HuH-7 (cell line): Measurements from ENCODE around the gene EDEM2.
"Not testable (repeated sequence)": the region's sequence is repeated elsewhere in the genome, so short reads cannot be mapped to it uniquely, and the experiment has no call there.

Experiments
- DNase-seq: peaks from one replicate; pipeline ENCODE4 v3.0.0; 2011; ENCODE audit warnings: low spot score

The EDEM2 gene

DNA sequence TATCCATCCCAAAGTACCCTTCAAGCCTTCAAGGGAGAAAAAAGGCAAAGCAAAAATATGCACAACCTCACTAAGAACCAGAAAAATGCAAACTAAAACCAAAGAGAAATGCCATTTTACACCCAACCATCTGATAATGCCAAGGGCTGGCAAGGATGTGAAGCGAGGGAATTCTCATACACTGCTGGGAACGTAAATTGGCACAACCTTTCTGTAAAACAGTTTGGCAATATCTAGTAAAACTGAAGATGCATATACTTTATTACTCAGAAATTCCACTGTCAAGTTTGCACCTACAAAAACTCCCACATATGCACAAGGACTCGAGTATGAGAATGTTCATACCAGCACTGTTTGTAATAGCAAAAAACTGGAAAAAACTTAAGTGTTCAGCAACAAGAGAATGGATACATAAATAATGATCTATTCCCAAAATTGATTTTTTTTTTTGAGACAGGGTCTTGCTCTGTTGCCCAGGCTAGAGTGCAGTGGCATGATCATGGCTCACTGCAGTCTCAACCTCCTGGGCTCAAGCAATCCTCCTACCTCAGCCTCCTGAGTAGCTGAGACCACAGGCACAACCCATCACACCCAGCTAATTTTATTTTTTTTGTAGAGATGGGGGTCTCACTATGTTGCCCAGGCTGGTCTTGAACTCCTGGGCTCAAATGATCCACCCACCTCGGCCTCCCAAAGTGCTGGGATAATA is 21.7 kb upstream of the EDEM2 start:
- not testable (repeated sequence) for DNase-seq

DNA sequence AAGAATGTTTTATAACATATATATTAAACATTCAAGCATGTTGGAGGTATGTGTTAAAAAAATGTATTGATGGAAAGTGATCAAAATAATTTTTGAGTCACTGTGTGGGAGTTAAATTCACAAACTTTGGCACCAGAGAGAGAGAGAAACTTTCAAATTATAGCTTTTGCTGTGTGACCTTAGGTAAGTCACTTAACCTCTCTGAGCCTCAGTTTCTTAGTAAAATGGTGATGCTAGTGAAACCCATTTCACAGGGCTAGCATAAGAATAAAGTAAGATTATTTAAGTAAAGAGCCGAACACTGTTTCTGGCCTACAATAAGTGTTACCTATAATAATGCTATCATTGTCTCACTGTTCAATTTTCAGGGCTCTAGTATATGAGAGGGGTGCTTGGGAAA is 20.7 kb upstream of the EDEM2 start:
- DNase-seq, result no peak

- no peak for DNase-seq
These were observed 19.2 kb upstream of the EDEM2 start for GRCh38 chr20:35166242-35166830.

- DNase-seq, result no peak
These were observed 18.4 kb upstream of the EDEM2 start for GRCh38 chr20:35165221-35166185.

DNA sequence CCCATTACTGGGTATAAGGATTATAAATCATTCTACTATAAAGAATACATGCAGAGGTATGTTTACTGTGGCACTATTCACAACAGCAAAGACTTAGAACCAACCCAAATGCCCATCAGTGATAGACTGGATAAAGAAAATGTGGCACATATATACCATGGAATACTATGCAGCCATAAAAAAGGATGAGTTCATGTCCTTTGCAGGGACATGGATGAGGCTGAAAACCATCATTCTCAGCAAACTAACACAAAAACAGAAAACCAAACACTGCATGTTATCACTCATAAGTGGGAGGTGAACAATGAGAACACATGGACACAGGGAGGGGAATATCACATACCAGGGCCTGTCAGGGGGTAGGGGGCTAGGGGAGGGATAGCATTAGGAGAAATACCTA is 17.4 kb upstream of the EDEM2 start:
- DNase-seq, result not testable (repeated sequence)

DNA sequence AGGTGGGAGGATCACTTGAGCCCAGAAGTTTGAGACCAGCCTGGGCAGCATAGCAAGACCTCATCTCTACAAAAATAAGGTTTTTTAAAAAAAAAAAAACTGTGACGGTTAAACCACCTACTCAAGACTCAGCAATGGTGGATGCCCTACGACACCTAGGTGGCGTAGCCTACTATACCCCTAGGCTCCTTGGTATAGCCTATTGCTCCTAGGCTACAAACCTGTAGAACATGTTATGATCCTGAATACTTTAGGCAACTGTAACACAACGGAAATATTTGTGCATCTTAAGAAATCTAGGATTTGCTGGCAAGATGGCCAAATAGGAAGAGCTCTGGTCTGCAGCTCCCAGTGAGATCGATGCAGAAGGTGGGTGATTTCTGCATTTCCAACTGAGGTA is 13.2 kb upstream of the EDEM2 start:
- not testable (repeated sequence) for DNase-seq

- DNase-seq, result no peak
These were observed 9.8 kb upstream of the EDEM2 start for GRCh38 chr20:35156978-35157377.

GRCh38 chr20:35155936-35156335 is 8.8 kb upstream of the EDEM2 start:
- no peak for DNase-seq

- no peak for DNase-seq
These were observed 4.6 kb upstream of the EDEM2 start for GRCh38 chr20:35151736-35152135.

- no peak for DNase-seq
These were observed 3.9 kb upstream of the EDEM2 start for GRCh38 chr20:35150846-35151579.

- DNase-seq, result not testable (repeated sequence)
These were observed 487 bp upstream of the EDEM2 start for GRCh38 chr20:35147575-35148071.

GRCh38 chr20:35146299-35146919 is 727 bp downstream of the EDEM2 start:
- peak; percentile 69 for DNase-seq

DNA sequence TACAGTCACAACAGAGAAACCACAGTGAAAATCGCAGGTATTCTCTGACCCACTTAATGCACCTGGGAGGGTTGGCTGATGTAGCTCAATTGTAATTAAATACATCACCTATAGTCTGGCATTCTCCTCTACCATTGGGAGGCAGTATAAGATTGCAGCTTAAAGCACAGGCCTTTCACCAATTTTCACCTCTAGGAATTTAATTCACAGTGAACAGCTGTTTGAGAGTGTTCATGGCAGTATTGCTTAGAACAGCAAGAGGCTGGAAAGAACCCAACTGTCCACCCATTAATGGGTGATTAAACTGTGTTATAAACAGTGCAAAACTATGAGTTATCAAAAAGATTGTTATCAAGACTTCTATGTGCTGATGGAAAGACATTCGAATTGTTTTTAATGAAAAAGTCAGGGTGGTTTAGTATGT is 2.0 kb downstream of the EDEM2 start:
- DNase-seq, result peak; percentile 84

DNA sequence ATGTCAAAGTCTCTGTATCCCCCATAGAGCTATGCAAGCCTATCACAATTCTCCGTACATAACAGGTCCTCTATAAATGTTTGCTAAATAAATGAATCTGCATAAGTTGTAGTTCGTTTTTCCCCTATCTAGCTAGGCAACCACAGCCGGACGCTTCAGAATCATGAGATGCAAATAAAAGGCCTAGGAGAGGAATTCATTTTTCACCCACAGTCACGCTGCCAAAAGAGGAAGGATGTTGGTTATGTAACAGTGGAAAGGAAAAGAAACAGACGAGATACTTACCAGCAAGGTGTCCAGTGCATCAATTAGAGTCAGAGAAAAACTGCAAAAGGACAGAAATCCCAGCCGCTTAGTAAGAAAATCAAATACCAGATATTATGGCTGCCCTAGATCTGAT is 2.4 kb downstream of the EDEM2 start:
- DNase-seq, result no peak

GRCh38 chr20:35135867-35136586 is 11.1 kb downstream of the EDEM2 start:
- no peak for DNase-seq

- DNase-seq, result no peak
These were observed 12.3 kb downstream of the EDEM2 start for GRCh38 chr20:35134880-35135279.

DNA sequence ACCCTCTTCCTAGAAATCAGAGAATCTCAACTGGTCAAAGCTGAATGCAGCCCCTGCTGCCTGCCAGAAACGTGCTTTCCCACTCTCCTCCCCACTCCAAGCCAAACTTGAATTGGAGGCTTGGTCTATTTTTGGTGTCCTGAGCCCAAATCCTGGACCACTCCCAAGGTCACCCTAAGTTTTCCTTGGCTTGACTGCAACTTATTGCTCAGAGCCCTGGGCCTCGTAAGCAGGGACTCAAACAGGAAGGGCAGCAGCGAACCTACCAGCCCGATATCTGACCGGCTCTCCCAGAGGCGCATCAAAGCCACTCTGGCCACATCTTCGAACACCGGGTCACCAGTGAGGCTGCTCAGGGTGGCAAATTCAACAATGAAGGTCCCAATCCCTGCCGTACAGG is 12.7 kb downstream of the EDEM2 start:
- DNase-seq, result no peak

DNA sequence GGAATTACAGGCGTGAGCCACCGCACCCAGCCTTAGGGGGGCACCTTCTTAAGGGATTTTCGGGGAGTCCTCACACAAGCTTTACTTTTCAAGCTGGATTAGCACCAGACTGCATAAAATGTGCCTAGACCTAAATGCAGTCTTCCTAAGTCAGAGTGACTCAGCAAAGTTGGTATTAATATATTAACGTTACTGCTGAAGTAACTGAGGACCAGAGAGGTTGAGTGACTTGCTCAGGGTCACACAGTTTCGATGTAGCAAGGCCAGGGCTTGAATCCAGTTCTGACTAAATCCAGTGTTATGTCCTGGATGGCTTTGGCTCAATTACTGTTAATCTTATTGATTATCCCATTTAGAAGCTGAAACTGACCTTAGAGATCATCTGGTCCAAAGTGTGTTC is 13.4 kb downstream of the EDEM2 start:
- DNase-seq, result no peak

GRCh38 chr20:35133031-35133430 is 14.1 kb downstream of the EDEM2 start:
- DNase-seq, result no peak

- DNase-seq, result no peak
These were observed 15.2 kb downstream of the EDEM2 start for GRCh38 chr20:35131934-35132333.

DNA sequence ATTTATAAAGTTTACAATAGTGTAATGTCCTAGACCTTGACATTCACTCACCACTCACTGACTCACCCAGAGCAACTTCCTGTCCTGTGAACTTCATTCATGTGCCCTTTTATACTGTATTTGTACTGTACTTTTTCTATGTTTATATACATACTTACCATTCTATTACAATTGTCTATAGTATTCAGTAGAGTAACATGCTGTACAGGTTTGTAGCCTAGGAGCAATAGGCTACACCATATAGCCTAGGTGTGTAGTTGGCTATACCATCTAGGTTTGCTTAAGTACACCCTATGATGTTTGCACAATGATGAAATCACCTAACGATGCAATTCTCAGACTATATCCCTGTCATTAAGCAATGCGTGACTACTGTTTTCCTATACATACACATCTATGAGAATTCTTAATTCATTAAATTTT is 17.5 kb downstream of the EDEM2 start:
- DNase-seq, result no peak
